Spleen (tissue), 7 donors: ENCODE results near the gene DCUN1D4.

ENCODE experiments used
- POLR2A ChIP-seq, 3 donors: fragments of 450-650 bp; IDR thresholded peaks; one replicate each; pipeline ENCODE4 v1.5.1; 2017; ENCODE audit warnings: antibody characterized with exemption in 3 of 3, mild to moderate bottlenecking in 1 of 3
- POLR2AphosphoS5 ChIP-seq, 3 donors: sonication (generic); formaldehyde crosslinking; IDR thresholded peaks; one replicate each; pipeline ENCODE4 v1.5.1; 2017; ENCODE audit warnings: antibody characterized with exemption in 3 of 3
- TF ChIP-seq, protein P1 (sequence below), 11 experiments: fragments of 200-600 bp in 7 of 11; fragments of 450-650 bp in 4 of 11; sonication (generic) in 4 of 11; IDR thresholded peaks in 8 of 11; conservative IDR thresholded peaks in 3 of 11; 1 replicate in 7 of 11; 2 replicates in 4 of 11; pipeline versions ENCODE4 v1.4.0 to v1.8.0; 2016 to 2021; ENCODE audit warnings: antibody characterized with exemption in 11 of 11, inconsistent platforms in 4 of 11, mild to moderate bottlenecking in 1 of 11
- donor health status: DM: no; HTN: no; CAD: no; lungs with moderate emphysema.
- donor health status: DM: no; HTN: no; CAD: no.
- donor health status: DM: no; HTN: no; CAD: no.

DNA sequence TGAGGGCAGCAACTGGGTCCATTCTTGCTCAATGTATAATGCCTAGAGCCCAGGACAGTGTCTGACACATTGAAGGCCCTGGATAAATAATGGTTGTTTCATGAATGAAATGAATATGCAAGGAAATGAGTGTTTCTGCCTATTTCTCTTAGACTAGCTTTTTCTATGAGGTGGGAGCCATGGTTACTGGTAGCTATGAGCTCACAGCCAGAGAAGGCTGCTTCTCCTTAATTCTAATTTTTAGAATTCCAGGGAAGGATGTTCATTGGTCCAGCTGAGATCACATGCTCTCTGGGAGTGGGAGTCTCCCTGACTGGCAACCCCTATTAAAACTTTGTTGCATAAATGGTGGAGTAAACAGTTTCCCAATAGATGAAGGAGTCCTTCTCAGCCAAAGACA is 9.7 kb upstream of the DCUN1D4 start:
- TF ChIP-seq POLR2A (IDR thresholded peaks at IDR 0.05): no peak
- TF ChIP-seq, protein P1, sequence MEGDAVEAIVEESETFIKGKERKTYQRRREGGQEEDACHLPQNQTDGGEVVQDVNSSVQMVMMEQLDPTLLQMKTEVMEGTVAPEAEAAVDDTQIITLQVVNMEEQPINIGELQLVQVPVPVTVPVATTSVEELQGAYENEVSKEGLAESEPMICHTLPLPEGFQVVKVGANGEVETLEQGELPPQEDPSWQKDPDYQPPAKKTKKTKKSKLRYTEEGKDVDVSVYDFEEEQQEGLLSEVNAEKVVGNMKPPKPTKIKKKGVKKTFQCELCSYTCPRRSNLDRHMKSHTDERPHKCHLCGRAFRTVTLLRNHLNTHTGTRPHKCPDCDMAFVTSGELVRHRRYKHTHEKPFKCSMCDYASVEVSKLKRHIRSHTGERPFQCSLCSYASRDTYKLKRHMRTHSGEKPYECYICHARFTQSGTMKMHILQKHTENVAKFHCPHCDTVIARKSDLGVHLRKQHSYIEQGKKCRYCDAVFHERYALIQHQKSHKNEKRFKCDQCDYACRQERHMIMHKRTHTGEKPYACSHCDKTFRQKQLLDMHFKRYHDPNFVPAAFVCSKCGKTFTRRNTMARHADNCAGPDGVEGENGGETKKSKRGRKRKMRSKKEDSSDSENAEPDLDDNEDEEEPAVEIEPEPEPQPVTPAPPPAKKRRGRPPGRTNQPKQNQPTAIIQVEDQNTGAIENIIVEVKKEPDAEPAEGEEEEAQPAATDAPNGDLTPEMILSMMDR (IDR thresholded peaks at IDR 0.05 in 8 of 11, conservative IDR thresholded peaks at IDR 0.05 in 3 of 11): no peak
- no peak for TF ChIP-seq POLR2AphosphoS5 (IDR thresholded peaks at IDR 0.05)
